ENCODE data around the gene OCA2.
"Not testable (repeated sequence)": the region's sequence is repeated elsewhere in the genome, so short reads cannot be mapped to it uniquely, and the experiment has no call there.

OCA2 gene

DNA sequence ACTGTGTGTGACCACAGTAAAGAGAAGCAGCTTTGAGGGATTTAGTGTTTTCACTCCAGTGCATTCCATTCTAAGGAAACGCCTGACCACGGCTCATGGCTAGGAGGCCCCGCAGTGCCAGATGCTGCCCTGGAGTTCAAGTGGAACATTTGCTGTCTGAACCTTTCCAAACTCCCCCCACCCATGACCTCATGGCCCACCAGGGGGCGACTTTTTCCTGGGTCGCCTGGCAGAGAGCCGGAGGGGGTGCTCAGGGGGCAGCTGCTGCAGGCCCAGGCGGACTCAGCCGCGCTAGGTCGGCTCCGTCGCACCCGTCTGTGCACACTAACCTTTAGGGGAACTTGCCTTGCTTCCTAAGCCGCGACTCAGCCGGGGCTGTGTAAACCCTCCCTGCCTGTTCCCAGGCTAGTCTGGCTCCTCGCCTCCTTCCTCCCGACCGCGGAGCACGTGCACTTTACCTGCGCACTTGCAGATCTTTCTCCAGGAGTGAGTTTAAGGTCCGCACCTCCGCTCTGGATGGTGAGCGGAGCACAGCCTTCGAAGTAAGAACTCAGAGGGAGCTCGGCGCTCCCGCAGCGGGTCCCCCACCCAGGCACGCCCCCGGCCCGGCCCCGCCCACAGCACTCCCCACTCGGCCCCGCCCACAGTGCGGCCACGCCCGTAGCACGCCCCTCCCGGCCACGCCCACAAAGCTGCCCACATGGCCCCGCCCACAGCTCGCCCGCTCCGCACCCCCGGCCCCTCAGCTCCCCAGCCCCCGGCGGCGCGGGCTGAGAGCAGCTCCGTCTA is at the start of gene OCA2:
Gene OCA2 (minus strand): TSS at position 550 of the 789 bp plus-strand sequence. CDS start 17,441 bp downstream, outside the sequence.
- H3K4me3 ChIP-seq (ENCODE audit: control insufficient read depth, low read depth, low read length), result no peak within 1 kb of the TSS
- no peak for DNase-seq (ENCODE audit: low read depth)

DNA sequence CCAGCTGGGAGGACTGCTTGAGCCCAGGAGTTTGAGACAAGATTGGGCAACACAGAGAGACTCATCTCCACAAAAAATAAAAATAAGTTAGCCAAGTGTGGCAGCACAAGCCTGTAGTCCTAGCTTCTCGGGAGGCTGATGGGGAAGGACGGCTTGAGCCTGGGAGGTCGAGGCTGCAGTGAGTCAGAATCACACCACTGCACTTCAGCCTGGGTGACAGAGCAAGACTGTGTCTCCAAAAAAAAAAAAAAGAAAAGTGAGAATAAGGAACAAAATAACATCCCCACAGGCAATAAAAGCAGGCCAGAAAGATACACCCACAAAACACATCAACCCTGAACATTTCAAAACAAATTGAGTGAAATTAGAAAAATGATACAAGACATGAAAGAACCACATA is 48.7 kb upstream of the OCA2 start:
- peak; percentile 30 for DNase-seq (ENCODE audit: low read depth)
- TF ChIP-seq, protein P1, sequence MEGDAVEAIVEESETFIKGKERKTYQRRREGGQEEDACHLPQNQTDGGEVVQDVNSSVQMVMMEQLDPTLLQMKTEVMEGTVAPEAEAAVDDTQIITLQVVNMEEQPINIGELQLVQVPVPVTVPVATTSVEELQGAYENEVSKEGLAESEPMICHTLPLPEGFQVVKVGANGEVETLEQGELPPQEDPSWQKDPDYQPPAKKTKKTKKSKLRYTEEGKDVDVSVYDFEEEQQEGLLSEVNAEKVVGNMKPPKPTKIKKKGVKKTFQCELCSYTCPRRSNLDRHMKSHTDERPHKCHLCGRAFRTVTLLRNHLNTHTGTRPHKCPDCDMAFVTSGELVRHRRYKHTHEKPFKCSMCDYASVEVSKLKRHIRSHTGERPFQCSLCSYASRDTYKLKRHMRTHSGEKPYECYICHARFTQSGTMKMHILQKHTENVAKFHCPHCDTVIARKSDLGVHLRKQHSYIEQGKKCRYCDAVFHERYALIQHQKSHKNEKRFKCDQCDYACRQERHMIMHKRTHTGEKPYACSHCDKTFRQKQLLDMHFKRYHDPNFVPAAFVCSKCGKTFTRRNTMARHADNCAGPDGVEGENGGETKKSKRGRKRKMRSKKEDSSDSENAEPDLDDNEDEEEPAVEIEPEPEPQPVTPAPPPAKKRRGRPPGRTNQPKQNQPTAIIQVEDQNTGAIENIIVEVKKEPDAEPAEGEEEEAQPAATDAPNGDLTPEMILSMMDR (conservative IDR thresholded peaks at IDR 0.05; ENCODE audit: control insufficient read depth, insufficient read depth, low read depth, low read length), result no peak
- no peak overlapping the region for H3K4me3 ChIP-seq (ENCODE audit: control insufficient read depth, low read depth, low read length)

More for the DNA sequence above, at the start of gene OCA2:
- TF ChIP-seq, protein P1 (conservative IDR thresholded peaks at IDR 0.05; ENCODE audit: control insufficient read depth, insufficient read depth, low read depth, low read length), result no peak

DNA sequence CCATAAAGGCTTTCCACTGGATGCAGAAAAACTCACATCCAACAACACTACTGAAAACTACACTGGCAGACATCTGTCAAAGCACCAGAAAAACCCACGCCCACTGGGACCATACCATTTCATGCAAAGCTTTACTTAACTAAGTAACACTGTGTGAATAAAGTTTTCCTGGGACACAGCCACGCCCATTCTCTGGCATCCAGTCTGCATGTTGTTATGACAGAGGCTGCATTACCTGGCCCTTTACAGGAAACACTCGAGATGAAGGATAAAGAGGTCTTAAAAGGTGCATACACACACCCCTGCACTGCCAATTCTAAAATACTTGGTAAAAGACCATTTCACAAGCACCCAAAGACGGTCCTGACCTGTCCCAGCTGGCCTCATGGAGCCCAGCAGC is 46.3 kb upstream of the OCA2 start:
- DNase-seq (ENCODE audit: low read depth); H3K4me3 ChIP-seq (ENCODE audit: control insufficient read depth, low read depth, low read length): not testable (repeated sequence)

DNA sequence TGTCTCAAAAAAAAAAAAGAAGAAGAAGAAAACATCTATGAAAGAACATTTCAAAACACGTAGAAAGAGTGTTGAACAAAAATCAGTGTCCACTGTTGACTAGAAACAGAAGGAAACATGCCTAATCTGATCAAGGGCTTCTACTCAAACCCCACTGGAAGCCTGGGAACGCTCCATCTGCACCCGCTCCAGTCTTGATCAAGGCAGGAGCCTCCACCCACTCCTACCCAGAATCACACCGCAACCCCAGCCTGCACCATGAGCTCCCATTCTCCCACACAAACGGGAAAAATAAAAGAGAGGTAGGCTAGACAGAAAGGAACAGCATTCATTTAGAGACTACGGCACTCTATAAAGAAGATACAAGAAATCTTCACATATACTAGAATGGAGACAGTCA is 40.9 kb upstream of the OCA2 start:
- DNase-seq (ENCODE audit: low read depth), result no peak
- TF ChIP-seq, protein P1 (conservative IDR thresholded peaks at IDR 0.05; ENCODE audit: control insufficient read depth, insufficient read depth, low read depth, low read length), result no peak
- no peak overlapping the region for H3K4me3 ChIP-seq (ENCODE audit: control insufficient read depth, low read depth, low read length)

DNA sequence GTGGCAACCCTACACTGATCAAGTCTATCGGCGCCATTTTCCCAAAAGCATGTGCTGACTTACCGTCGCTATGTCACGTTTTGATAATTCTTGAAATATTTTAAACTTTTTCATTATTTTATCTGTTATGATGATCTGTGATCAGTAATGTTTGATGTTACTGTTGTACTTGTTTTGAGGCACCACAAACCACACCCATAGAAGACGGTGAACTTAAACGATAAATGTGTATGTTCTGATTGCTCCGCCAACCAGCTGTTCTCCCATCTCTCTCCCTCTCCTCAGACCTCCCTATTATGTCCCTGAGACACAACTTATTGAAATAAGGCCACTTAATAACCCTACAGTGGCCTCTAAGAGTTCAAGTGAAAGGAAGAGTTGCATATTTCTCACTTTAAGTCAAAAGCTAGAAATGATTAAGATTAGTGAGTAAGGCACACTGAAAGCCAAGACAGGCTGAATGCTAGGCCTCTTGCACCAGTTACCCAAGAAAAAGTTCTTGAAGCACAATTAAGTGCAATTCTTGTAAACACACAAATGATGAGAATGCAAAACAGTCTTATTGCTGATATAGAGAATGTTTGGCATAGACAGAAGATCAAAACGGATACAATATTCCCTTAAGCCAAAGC is 38.4 kb upstream of the OCA2 start:
- H3K4me3 ChIP-seq (ENCODE audit: control insufficient read depth, low read depth, low read length); DNase-seq (ENCODE audit: low read depth): not testable (repeated sequence)

DNA sequence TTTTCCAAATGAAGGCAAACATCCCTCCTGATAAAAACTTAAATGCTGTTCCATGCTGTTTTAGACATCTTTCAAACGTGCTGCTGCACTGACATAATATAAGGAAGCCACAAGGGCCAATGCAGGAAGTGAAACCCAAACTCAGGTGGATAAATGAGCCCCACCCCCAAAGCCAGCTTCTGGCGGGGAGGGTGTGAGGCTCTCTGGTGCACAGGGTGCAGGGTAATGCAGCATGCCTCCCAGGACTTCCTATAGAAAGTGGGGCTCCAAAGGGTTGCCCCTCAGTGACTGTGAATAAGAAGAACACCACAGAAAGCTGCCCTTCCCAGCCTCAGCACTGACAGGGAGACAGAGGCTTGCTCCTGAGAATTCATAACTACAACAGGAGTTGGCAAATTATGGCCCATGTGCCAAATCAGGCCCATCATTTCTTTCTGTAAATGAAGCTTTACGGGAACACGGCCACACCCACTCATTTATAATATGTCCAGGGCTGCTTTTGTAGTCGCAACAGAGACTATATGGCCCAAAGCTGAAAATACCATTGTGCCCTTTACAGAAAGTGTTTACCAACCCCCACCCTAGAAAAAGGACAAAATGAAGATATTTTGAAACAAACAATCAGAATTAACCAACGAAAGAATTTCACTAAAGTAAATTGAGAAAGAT is 37.3 kb upstream of the OCA2 start:
- DNase-seq (ENCODE audit: low read depth); H3K4me3 ChIP-seq (ENCODE audit: control insufficient read depth, low read depth, low read length): not testable (repeated sequence)

DNA sequence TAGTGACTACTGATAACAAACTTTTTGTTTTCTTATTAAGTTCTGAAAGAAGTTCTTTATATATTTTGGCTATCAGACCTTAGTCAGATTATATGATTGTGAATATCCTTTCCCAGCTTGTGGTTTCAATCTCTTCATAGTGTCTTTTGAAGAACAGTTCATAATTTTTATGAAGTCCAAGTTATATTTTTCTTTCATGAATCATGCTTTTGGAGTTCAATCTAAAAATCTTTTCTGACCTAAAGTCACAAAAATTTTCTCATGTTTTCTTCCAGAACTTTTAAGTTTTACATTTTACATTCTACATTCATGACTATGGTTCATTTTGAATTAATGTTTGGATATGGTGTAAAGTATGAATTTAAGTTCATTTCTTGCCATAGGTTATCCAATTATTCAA is 34.2 kb upstream of the OCA2 start:
- TF ChIP-seq, protein P1 (conservative IDR thresholded peaks at IDR 0.05; ENCODE audit: control insufficient read depth, insufficient read depth, low read depth, low read length), result no peak
- DNase-seq (ENCODE audit: low read depth), result no peak
- H3K4me3 ChIP-seq (ENCODE audit: control insufficient read depth, low read depth, low read length), result no peak overlapping the region

DNA sequence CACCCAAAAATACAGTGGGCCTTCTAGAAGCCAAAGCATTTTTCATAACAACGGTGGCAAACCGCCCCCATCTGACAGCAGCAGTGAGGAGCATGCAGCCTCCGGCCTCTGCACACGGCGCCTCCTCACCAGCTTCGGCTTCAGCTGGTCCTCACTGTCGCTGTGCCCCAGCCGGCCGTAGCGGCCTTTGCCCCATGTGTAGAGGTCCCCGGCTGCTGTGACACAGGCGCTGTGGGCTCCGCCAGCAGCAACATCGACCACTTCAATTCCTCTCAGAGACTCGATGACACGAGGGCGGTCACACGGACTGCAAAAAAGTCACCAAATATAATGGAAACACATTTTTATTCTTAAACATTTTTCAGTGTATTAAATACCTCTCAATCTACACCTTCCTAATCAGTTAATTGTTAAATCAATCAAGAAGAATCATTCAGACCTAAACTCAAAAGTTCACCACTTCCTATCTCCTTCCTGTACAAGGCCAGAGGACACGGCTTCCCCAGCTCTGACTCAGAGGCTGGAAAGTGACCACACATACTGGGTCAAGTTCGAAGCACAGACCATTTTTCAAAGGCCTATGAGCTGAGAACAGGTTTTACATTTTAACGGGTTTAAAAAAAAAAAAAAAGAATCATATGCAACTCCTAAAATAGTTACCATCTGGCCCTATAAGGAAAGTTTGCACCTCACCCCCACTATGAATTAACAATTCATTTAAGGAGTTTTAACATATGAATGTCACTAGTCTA is 33.6 kb upstream of the OCA2 start:
- peak; percentile 72 for DNase-seq (ENCODE audit: low read depth)
- TF ChIP-seq, protein P1 (conservative IDR thresholded peaks at IDR 0.05; ENCODE audit: control insufficient read depth, insufficient read depth, low read depth, low read length), result no peak
- no peak overlapping the region for H3K4me3 ChIP-seq (ENCODE audit: control insufficient read depth, low read depth, low read length)
